Upper lobe of right lung (tissue), 1 donor: ENCODE measurements around the gene HSPG2. TPM values are rescaled to one million over a fixed set of nuclear protein-coding genes. Genes with fewer than 3 reads are reported as not detected.

Experiments
- ATAC-seq: fragments of 200-7000 bp; cut with Tn5 transposase; one replicate; pipeline ENCODE4 v1.9.1; 2020; ENCODE audit warnings: mild to moderate bottlenecking, moderate library complexity
- DNase-seq: peaks from one replicate; pipeline ENCODE4 v3.0.0-alpha.2; 2020
- H3K27ac ChIP-seq: fragments of 200-600 bp; one replicate; pipeline ENCODE4 v1.8.0; 2022
- H3K27me3 ChIP-seq: fragments of 200-600 bp; one replicate; pipeline ENCODE4 v1.8.0; 2022; ENCODE audit warnings: mild to moderate bottlenecking
- H3K36me3 ChIP-seq: fragments of 200-600 bp; one replicate; pipeline ENCODE4 v1.8.0; 2022
- H3K4me1 ChIP-seq: fragments of 200-600 bp; one replicate; pipeline ENCODE4 v1.8.0; 2022
- H3K4me3 ChIP-seq: fragments of 200-600 bp; one replicate; pipeline ENCODE4 v1.8.0; 2022; ENCODE audit warnings: mild to moderate bottlenecking
- H3K9me3 ChIP-seq: fragments of 200-600 bp; one replicate; pipeline ENCODE4 v1.8.0; 2022
- CTCF ChIP-seq: fragments of 200-600 bp; IDR thresholded peaks from one replicate; pipeline ENCODE4 v1.8.0; 2022; ENCODE audit warnings: antibody characterized with exemption
- intact Hi-C: fragments of 100-400 bp; cut with DNase I; formaldehyde crosslinking; loops from one replicate; pipeline ENCODE4 v1.11.0; 2022
- total RNA-seq: library from RNA; stranded (reverse); fragmentation: NEBNext Ultra II Directional; extraction: Animal tissue kit (Norgen Biotek cat#: 25700); gene quantifications from one replicate; pipeline ENCODE4 v1.2.1, GENCODE V29; 2021
- donor health status: DM: no; HTN: yes; CAD: no; lungs with severe emphysema.

The HSPG2 gene
- total RNA-seq, 1 donor from 2014 or later: 393 TPM

- H3K4me1 ChIP-seq: peaks cover 9% of the 10 kb centered on the region
- DNase-seq: no peak
- peaks cover 60% of the 10 kb centered on the region for H3K36me3 ChIP-seq
- no peak for TF ChIP-seq CTCF
- no peak overlapping the region for H3K4me3 ChIP-seq
- H3K9me3 ChIP-seq: no peaks in the 10 kb centered on the region
- H3K27me3 ChIP-seq: no peaks in the 10 kb centered on the region
- no peak for ATAC-seq
- H3K27ac ChIP-seq: no peak overlapping the region
- intact Hi-C loops: no loop called here
Observed at GRCh38 chr1:21891621-21892479, 45.3 kb downstream of the HSPG2 start.

GRCh38 chr1:21891081-21891480 is 46.0 kb downstream of the HSPG2 start:
- Histone ChIP-seq H3K9me3 (no peaks in the 10 kb centered on the region), H3K27ac (no peak overlapping the region), H3K27me3 (no peaks in the 10 kb centered on the region), H3K4me1 (peaks cover under 1% of the 10 kb centered on the region), H3K36me3 (peaks cover 65% of the 10 kb centered on the region), H3K4me3 (no peak overlapping the region)
- intact Hi-C loops: no loop called here
- DNase-seq (no peak), ATAC-seq (no peak)
- TF ChIP-seq CTCF: no peak

- Histone ChIP-seq H3K27me3 (no peaks in the 10 kb centered on the region), H3K9me3 (no peaks in the 10 kb centered on the region), H3K4me1 (no peaks in the 10 kb centered on the region), H3K27ac (no peak overlapping the region), H3K36me3 (peaks cover 72% of the 10 kb centered on the region), H3K4me3 (no peak overlapping the region)
- ATAC-seq (no peak), DNase-seq (no peak)
- intact Hi-C loops: no loop called here
- TF ChIP-seq CTCF: no peak
Observed at GRCh38 chr1:21888500-21888899, 48.6 kb downstream of the HSPG2 start.

GRCh38 chr1:21887796-21888195 is 49.3 kb downstream of the HSPG2 start:
- DNase-seq: no peak
- H3K4me3 ChIP-seq: no peak overlapping the region
- intact Hi-C loops: no loop called here
- no peak for TF ChIP-seq CTCF
- no peak overlapping the region for H3K27ac ChIP-seq
- no peaks in the 10 kb centered on the region for H3K4me1 ChIP-seq
- H3K9me3 ChIP-seq: no peaks in the 10 kb centered on the region
- ATAC-seq: no peak
- peaks cover 73% of the 10 kb centered on the region for H3K36me3 ChIP-seq
- H3K27me3 ChIP-seq: no peaks in the 10 kb centered on the region

GRCh38 chr1:21887216-21887736 is 49.8 kb downstream of the HSPG2 start:
- Histone ChIP-seq H3K4me1 (no peaks in the 10 kb centered on the region), H3K27ac (no peak overlapping the region), H3K36me3 (peaks cover 73% of the 10 kb centered on the region), H3K27me3 (no peaks in the 10 kb centered on the region), H3K9me3 (no peaks in the 10 kb centered on the region), H3K4me3 (no peak overlapping the region)
- no peak for TF ChIP-seq CTCF
- ATAC-seq: no peak
- no peak for DNase-seq
- intact Hi-C loops: no loop called here
